Breast epithelium (tissue), 4 donors: ENCODE results near the gene NTSR2. TPM values are rescaled to one million over a fixed set of nuclear protein-coding genes. Genes with fewer than 3 reads are reported as not detected.

Experiments
- DNase-seq, 2 donors: peaks; one replicate each; pipeline ENCODE4 v3.0.0-alpha.2; 2019; ENCODE audit warnings: low spot score in 2 of 2
- H3K27ac ChIP-seq, 2 donors: fragments of 200-600 bp; sonication (generic) in 1 of 2; one replicate each; pipeline ENCODE4 v1.5.1; 2016 to 2019; ENCODE audit warnings: mild to moderate bottlenecking in 1 of 2
- H3K27me3 ChIP-seq, 2 donors: fragments of 200-600 bp; sonication (generic) in 1 of 2; one replicate each; pipeline versions ENCODE4 v1.5.1 to v1.6.0; 2017 to 2019; ENCODE audit warnings: control low read depth in 1 of 2, mild to moderate bottlenecking in 1 of 2
- H3K36me3 ChIP-seq: fragments of 200-600 bp; one replicate; pipeline ENCODE4 v1.5.1; 2019
- H3K4me1 ChIP-seq, 2 donors: fragments of 200-600 bp; sonication (generic); one replicate each; pipeline ENCODE4 v1.5.1; 2016 to 2019; ENCODE audit warnings: control low read depth in 1 of 2
- H3K4me3 ChIP-seq, 3 donors: fragments of 200-600 bp; sonication (generic); 1 replicate in 2 of 3; 2 replicates in 1 of 3; pipeline ENCODE4 v1.5.1; 2016 to 2019; ENCODE audit warnings: mild to moderate bottlenecking in 3 of 3, moderate library complexity in 2 of 3
- H3K9me3 ChIP-seq, 2 donors: fragments of 200-600 bp; sonication (generic) in 1 of 2; one replicate each; pipeline ENCODE4 v1.5.1; 2016 to 2019; ENCODE audit warnings: control low read depth in 1 of 2
- POLR2A ChIP-seq: fragments of 450-650 bp; IDR thresholded peaks from one replicate; pipeline ENCODE4 v1.6.1; 2016; ENCODE audit warnings: antibody characterized with exemption, mild to moderate bottlenecking, moderate library complexity
- POLR2AphosphoS5 ChIP-seq, 3 donors: sonication (generic); formaldehyde crosslinking; IDR thresholded peaks; one replicate each; pipeline ENCODE4 v1.6.1; 2017; ENCODE audit warnings: antibody characterized with exemption in 3 of 3
- intact Hi-C: fragments of 100-400 bp; cut with DNase I; formaldehyde crosslinking; loops from one replicate; pipeline ENCODE4 v1.15.1; 2023; ENCODE audit warnings: low total_unique reads
- total RNA-seq, 3 donors: library from RNA; depleted of rRNA; stranded (reverse); fragments of >200 nt; gene quantifications; one replicate each; pipeline ENCODE4 v1.1.0, GENCODE V29; 2016
- TF ChIP-seq, protein P1 (sequence below), 3 donors: fragments of 450-650 bp; IDR thresholded peaks; one replicate each; pipeline ENCODE4 v1.5.1; 2016 to 2017; ENCODE audit warnings: antibody characterized with exemption in 3 of 3, mild to moderate bottlenecking in 3 of 3, moderate library complexity in 3 of 3

NTSR2 gene
- total RNA-seq, 3 donors from 2014 or later: 0.32 TPM; not detected in 2

GRCh38 chr2:11649093-11649492 is 20.9 kb downstream of the NTSR2 start:
- H3K4me3 ChIP-seq: no peak overlapping the region
- TF ChIP-seq, protein P1, sequence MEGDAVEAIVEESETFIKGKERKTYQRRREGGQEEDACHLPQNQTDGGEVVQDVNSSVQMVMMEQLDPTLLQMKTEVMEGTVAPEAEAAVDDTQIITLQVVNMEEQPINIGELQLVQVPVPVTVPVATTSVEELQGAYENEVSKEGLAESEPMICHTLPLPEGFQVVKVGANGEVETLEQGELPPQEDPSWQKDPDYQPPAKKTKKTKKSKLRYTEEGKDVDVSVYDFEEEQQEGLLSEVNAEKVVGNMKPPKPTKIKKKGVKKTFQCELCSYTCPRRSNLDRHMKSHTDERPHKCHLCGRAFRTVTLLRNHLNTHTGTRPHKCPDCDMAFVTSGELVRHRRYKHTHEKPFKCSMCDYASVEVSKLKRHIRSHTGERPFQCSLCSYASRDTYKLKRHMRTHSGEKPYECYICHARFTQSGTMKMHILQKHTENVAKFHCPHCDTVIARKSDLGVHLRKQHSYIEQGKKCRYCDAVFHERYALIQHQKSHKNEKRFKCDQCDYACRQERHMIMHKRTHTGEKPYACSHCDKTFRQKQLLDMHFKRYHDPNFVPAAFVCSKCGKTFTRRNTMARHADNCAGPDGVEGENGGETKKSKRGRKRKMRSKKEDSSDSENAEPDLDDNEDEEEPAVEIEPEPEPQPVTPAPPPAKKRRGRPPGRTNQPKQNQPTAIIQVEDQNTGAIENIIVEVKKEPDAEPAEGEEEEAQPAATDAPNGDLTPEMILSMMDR (IDR thresholded peaks at IDR 0.05): no peak
- TF ChIP-seq POLR2AphosphoS5 (IDR thresholded peaks at IDR 0.05): no peak
- TF ChIP-seq POLR2A: no peak
- no peak overlapping the region for H3K27ac ChIP-seq
- H3K36me3 ChIP-seq: no peaks in the 10 kb centered on the region
- no peak for DNase-seq
- no peaks in the 10 kb centered on the region for H3K4me1 ChIP-seq
- no peaks in the 10 kb centered on the region for H3K9me3 ChIP-seq
- intact Hi-C loops: no loop called here
- no peaks in the 10 kb centered on the region for H3K27me3 ChIP-seq

- Histone ChIP-seq H3K4me3 (no peak overlapping the region), H3K27me3 (no peaks in the 10 kb centered on the region), H3K9me3 (no peaks in the 10 kb centered on the region), H3K27ac (no peak overlapping the region), H3K36me3 (no peaks in the 10 kb centered on the region), H3K4me1 (no peaks in the 10 kb centered on the region)
- no peak for DNase-seq
- intact Hi-C loops: no loop called here
- no peak for TF ChIP-seq POLR2AphosphoS5 (IDR thresholded peaks at IDR 0.05)
- no peak for TF ChIP-seq POLR2A
- TF ChIP-seq, protein P1 (IDR thresholded peaks at IDR 0.05): no peak
Measured at GRCh38 chr2:11647834-11648600, 22.0 kb downstream of the NTSR2 start.

- Histone ChIP-seq H3K9me3 (no peaks in the 10 kb centered on the region), H3K27me3 (no peaks in the 10 kb centered on the region), H3K36me3 (no peaks in the 10 kb centered on the region), H3K4me1 (no peaks in the 10 kb centered on the region), H3K4me3 (no peak overlapping the region), H3K27ac (no peak overlapping the region)
- intact Hi-C loops: no loop called here
- no peak for DNase-seq
- TF ChIP-seq, protein P1 (IDR thresholded peaks at IDR 0.05): no peak
- TF ChIP-seq POLR2AphosphoS5 (IDR thresholded peaks at IDR 0.05) (no peak), POLR2A (no peak)
Measured at GRCh38 chr2:11646530-11646929, 23.5 kb downstream of the NTSR2 start.

- TF ChIP-seq, protein P1 (IDR thresholded peaks at IDR 0.05): no peak
- TF ChIP-seq POLR2AphosphoS5 (IDR thresholded peaks at IDR 0.05): no peak
- no peak for TF ChIP-seq POLR2A
- Histone ChIP-seq H3K36me3 (no peaks in the 10 kb centered on the region), H3K4me3 (no peak overlapping the region), H3K4me1 (no peaks in the 10 kb centered on the region), H3K27ac (no peak overlapping the region), H3K27me3 (no peaks in the 10 kb centered on the region), H3K9me3 (no peaks in the 10 kb centered on the region)
- DNase-seq: no peak
- intact Hi-C loops: no loop called here
Measured at GRCh38 chr2:11644293-11644692, 25.7 kb downstream of the NTSR2 start.

- no peak overlapping the region for H3K27ac ChIP-seq
- H3K27me3 ChIP-seq: no peaks in the 10 kb centered on the region
- intact Hi-C loops: no loop called here
- H3K9me3 ChIP-seq: no peaks in the 10 kb centered on the region
- TF ChIP-seq POLR2A (no peak), POLR2AphosphoS5 (IDR thresholded peaks at IDR 0.05) (no peak)
- TF ChIP-seq, protein P1 (IDR thresholded peaks at IDR 0.05): no peak
- H3K4me1 ChIP-seq: no peaks in the 10 kb centered on the region
- H3K36me3 ChIP-seq: no peaks in the 10 kb centered on the region
- no peak for DNase-seq
- no peak overlapping the region for H3K4me3 ChIP-seq
Measured at GRCh38 chr2:11642972-11643371, 27.0 kb downstream of the NTSR2 start.
